Pancreas (tissue), 10 donors: ENCODE results near the gene SMIM23. TPM values are rescaled to one million over a fixed set of nuclear protein-coding genes. Genes with fewer than 3 reads are reported as not detected.

ENCODE experiments used
- ATAC-seq, 4 donors: fragments of 200-7000 bp; cut with Tn5 transposase; one replicate each; pipeline versions ENCODE4 v1.8.0 to v1.9.1; 2020; ENCODE audit warnings: mild to moderate bottlenecking in 4 of 4, moderate library complexity in 4 of 4
- DNase-seq, 6 donors: peaks; one replicate each; pipeline ENCODE4 v3.0.0-alpha.2; 2020
- FAIRE-seq: peaks from 2 replicates; lab custom pipeline; 2012; peaks lifted over from hg19 to GRCh38; lab: Jason Lieb, UNC
- H3K27ac ChIP-seq, 4 donors: fragments of 200-600 bp; sonication (generic); 1 replicate in 3 of 4; 2 replicates in 1 of 4; pipeline versions ENCODE4 v1.5.0 to v1.8.0; 2020
- H3K27me3 ChIP-seq, 4 donors: fragments of 200-600 bp; one replicate each; pipeline ENCODE4 v1.8.0; 2021
- H3K36me3 ChIP-seq, 3 donors: fragments of 200-600 bp; sonication (generic) in 1 of 3; one replicate each; pipeline versions ENCODE4 v1.5.0 to v1.8.0; 2020 to 2021
- H3K4me1 ChIP-seq, 3 donors: fragments of 200-600 bp; one replicate each; pipeline ENCODE4 v1.8.0; 2021
- H3K4me3 ChIP-seq, 4 donors: fragments of 200-600 bp; sonication (generic) in 2 of 4; one replicate each; pipeline versions ENCODE4 v1.5.0 to v1.8.0; 2020 to 2021
- H3K9me3 ChIP-seq, 4 donors: fragments of 200-600 bp; one replicate each; pipeline ENCODE4 v1.8.0; 2021
- CTCF ChIP-seq, 4 donors: fragments of 200-600 bp; sonication (generic) in 3 of 4; IDR thresholded peaks; one replicate each; pipeline versions ENCODE4 v1.5.0 to v1.8.0; 2021; ENCODE audit warnings: antibody characterized with exemption in 4 of 4
- WGBS, 2 donors: extraction: QIAGEN DNeasy Blood & Tissue Kit; methylation state at CpG; one replicate each; pipeline ENCODE4 v1.1.7; 2013; 5-methylcytosine and 5-hydroxymethylcytosine counted together
- intact Hi-C, 3 donors: fragments of 100-400 bp; cut with DNase I; formaldehyde crosslinking; loops; one replicate each; pipeline versions ENCODE4 v1.11.1 to v1.14.2; 2022
- polyA plus RNA-seq, 2 donors: library from polyadenylated mRNA; stranded (reverse); fragments of 200-250 nt; gene quantifications; one replicate each; pipeline ENCODE4 v1.2.3, GENCODE V29; 2013
- total RNA-seq, 6 donors: library from RNA; stranded (reverse); fragmentation: NEBNext Ultra II Directional in 4 of 6; extraction: Animal tissue kit (Norgen Biotek cat#: 25700) in 4 of 6; gene quantifications; one replicate each; pipeline versions ENCODE4 v1.2.1 to v1.2.4, GENCODE V29; 2021 to 2023
- donor health status: healthy with polysubstance abuse.
- donor health status: DM: no; HTN: no; CAD: no; lungs with moderate emphysema.
- donor health status: DM: no; HTN: no; CAD: no.
- donor health status: control.
- donor health status: control.
- donor health status: Bipolar disorder and iron deficiency.
- donor health status: DM: yes; HTN: yes; CAD: no.
- donor health status: DM: no; HTN: no; CAD: no.
- donor health status: DM: no; HTN: no; CAD: no.
- donor health status: DM: yes; HTN: yes; CAD: no.

SMIM23 gene
- total and polyA plus RNA-seq, 8 donors = not detected

- WGBS, 2 donors = 66 to 77% methylated on average over 2 of the region's 2 CpGs
- no peak for DNase-seq
- no peak for TF ChIP-seq CTCF (IDR thresholded peaks at IDR 0.05)
- H3K9me3 ChIP-seq = no peaks in the 10 kb centered on the region
- intact Hi-C loops = no loop called here
- no peaks in the 10 kb centered on the region for H3K4me1 ChIP-seq
- no peak for ATAC-seq
- no peak overlapping the region for H3K4me3 ChIP-seq
- no peak overlapping the region for H3K27ac ChIP-seq
- no peaks in the 10 kb centered on the region for H3K36me3 ChIP-seq
- no peaks in the 10 kb centered on the region for H3K27me3 ChIP-seq
- no peak for FAIRE-seq
These were observed 4.8 kb downstream of the SMIM23 start for GRCh38 chr5:171790408-171790807.

- no peak for DNase-seq
- intact Hi-C loops = no loop called here
- no peaks in the 10 kb centered on the region for H3K4me1 ChIP-seq
- ATAC-seq = no peak
- FAIRE-seq = no peak
- no peaks in the 10 kb centered on the region for H3K9me3 ChIP-seq
- H3K27ac ChIP-seq = no peak overlapping the region
- 48 to 68% methylated on average over 2 of the region's 2 CpGs for WGBS, 2 donors
- no peak overlapping the region for H3K4me3 ChIP-seq
- no peaks in the 10 kb centered on the region for H3K36me3 ChIP-seq
- TF ChIP-seq CTCF (IDR thresholded peaks at IDR 0.05) = no peak
- no peaks in the 10 kb centered on the region for H3K27me3 ChIP-seq
These were observed 8.9 kb downstream of the SMIM23 start for GRCh38 chr5:171794470-171794960.

GRCh38 chr5:171795381-171795780 lies 9.8 kb downstream of the SMIM23 start:
- Histone ChIP-seq H3K4me1 (no peaks in the 10 kb centered on the region), H3K27ac (no peak overlapping the region), H3K36me3 (no peaks in the 10 kb centered on the region), H3K9me3 (no peaks in the 10 kb centered on the region), H3K4me3 (no peak overlapping the region), H3K27me3 (no peaks in the 10 kb centered on the region)
- ATAC-seq = no peak
- intact Hi-C loops = no loop called here
- no peak for DNase-seq
- TF ChIP-seq CTCF (IDR thresholded peaks at IDR 0.05) = no peak
- no peak for FAIRE-seq
- 70 to 82% methylated on average over 2 of the region's 2 CpGs for WGBS, 2 donors

GRCh38 chr5:171796436-171796835 lies 10.8 kb downstream of the SMIM23 start:
- 80 to 89% methylated on average over 8 of the region's 8 CpGs for WGBS, 2 donors
- Histone ChIP-seq H3K27me3 (no peaks in the 10 kb centered on the region), H3K4me1 (no peaks in the 10 kb centered on the region), H3K9me3 (no peaks in the 10 kb centered on the region), H3K36me3 (no peaks in the 10 kb centered on the region), H3K4me3 (no peak overlapping the region), H3K27ac (no peak overlapping the region)
- intact Hi-C loops = no loop called here
- DNase-seq (no peak), ATAC-seq (no peak), FAIRE-seq (no peak)
- TF ChIP-seq CTCF (IDR thresholded peaks at IDR 0.05) = no peak

GRCh38 chr5:171797543-171797942 lies 11.9 kb downstream of the SMIM23 start:
- H3K36me3 ChIP-seq = no peaks in the 10 kb centered on the region
- no peaks in the 10 kb centered on the region for H3K4me1 ChIP-seq
- ATAC-seq = no peak
- FAIRE-seq = no peak
- H3K9me3 ChIP-seq = no peaks in the 10 kb centered on the region
- intact Hi-C loops = no loop called here
- no peak for TF ChIP-seq CTCF (IDR thresholded peaks at IDR 0.05)
- no peak for DNase-seq
- no peak overlapping the region for H3K4me3 ChIP-seq
- H3K27ac ChIP-seq = no peak overlapping the region
- 71 to 72% methylated on average over 5 of the region's 5 CpGs for WGBS, 2 donors
- no peaks in the 10 kb centered on the region for H3K27me3 ChIP-seq
